Transverse colon (tissue), 4 donors: ENCODE data around the gene ADGRE2. TPM values are rescaled to one million over a fixed set of nuclear protein-coding genes. Genes with fewer than 3 reads are reported as not detected.
"Not testable (repeated sequence)": the region's sequence is repeated elsewhere in the genome, so short reads cannot be mapped to it uniquely, and the experiment has no call there.

Experiments
- DNase-seq: peaks from one replicate; pipeline ENCODE4 v3.0.0-alpha.2; 2019
- H3K27ac ChIP-seq, 4 donors: fragments of 200-600 bp; sonication (generic); 2 replicates each; pipeline ENCODE4 v1.5.1; 2016 to 2018; ENCODE audit warnings: inconsistent platforms in 4 of 4
- H3K27me3 ChIP-seq: fragments of 200-600 bp; sonication (generic); 2 replicates; pipeline ENCODE4 v1.5.1; 2017; ENCODE audit warnings: inconsistent platforms
- H3K36me3 ChIP-seq, 4 donors: fragments of 200-600 bp; sonication (generic); 2 replicates each; pipeline ENCODE4 v1.5.1; 2017 to 2019; ENCODE audit warnings: inconsistent platforms in 4 of 4
- H3K4me1 ChIP-seq, 4 donors: fragments of 200-600 bp; sonication (generic); 2 replicates each; pipeline ENCODE4 v1.5.1; 2017 to 2020; ENCODE audit warnings: inconsistent platforms in 4 of 4
- H3K4me3 ChIP-seq, 4 donors: fragments of 200-600 bp; sonication (generic); 1 replicate in 1 of 4; 2 replicates in 3 of 4; pipeline versions ENCODE4 v1.5.1 to v1.6.1; 2017 to 2019; ENCODE audit warnings: inconsistent platforms in 4 of 4
- H3K9me3 ChIP-seq, 2 donors: fragments of 200-600 bp; sonication (generic); 2 replicates each; pipeline ENCODE4 v1.5.1; 2017 to 2019; ENCODE audit warnings: inconsistent platforms in 2 of 2
- CTCF ChIP-seq, 5 experiments: fragments of 200-600 bp in 3 of 5; fragments of 450-650 bp in 2 of 5; sonication (generic) in 3 of 5; IDR thresholded peaks; 1 replicate in 2 of 5; 2 replicates in 3 of 5; pipeline ENCODE4 v1.5.1; 2016 to 2017; ENCODE audit warnings: antibody characterized with exemption in 5 of 5, inconsistent platforms in 3 of 5, mild to moderate bottlenecking in 2 of 5, moderate library complexity in 1 of 5
- EP300 ChIP-seq: sonication (generic); formaldehyde crosslinking; IDR thresholded peaks from one replicate; pipeline ENCODE4 v1.6.1; 2017; ENCODE audit warnings: antibody characterized with exemption, low read depth
- POLR2A ChIP-seq: fragments of 450-650 bp; IDR thresholded peaks from one replicate; pipeline ENCODE4 v1.6.1; 2016; ENCODE audit warnings: antibody characterized with exemption, mild to moderate bottlenecking, moderate library complexity
- POLR2AphosphoS5 ChIP-seq, 3 donors: sonication (generic); formaldehyde crosslinking; IDR thresholded peaks; one replicate each; pipeline ENCODE4 v1.6.1; 2016; ENCODE audit warnings: antibody characterized with exemption in 3 of 3
- WGBS, 2 donors: methylation state at CpG; one replicate each; pipeline ENCODE4 v1.1.5; 2018; ENCODE audit warnings: low coverage in 1 of 2; 5-methylcytosine and 5-hydroxymethylcytosine counted together
- in situ Hi-C, 4 donors: fragments of 200-750 bp; cut with MboI; loops; one replicate each; pipeline versions ENCODE4 v1.15.0 to v1.15.1; 2017; ENCODE audit warnings: low sequenced_read_pairs in 3 of 4, low pct_ligation_motif_present in 1 of 4, low pct_unique_long_range_greater_than_20kb in 1 of 4
- intact Hi-C: fragments of 100-400 bp; cut with DNase I; formaldehyde crosslinking; loops from one replicate; pipeline ENCODE4 v1.15.1; 2023; ENCODE audit warnings: low total_unique reads
- total RNA-seq, 4 donors: library from RNA; depleted of rRNA; stranded (reverse); fragments of >200 nt; gene quantifications; one replicate each; pipeline ENCODE4 v1.1.0, GENCODE V29; 2016

The ADGRE2 gene
- total RNA-seq, 4 donors from 2014 or later = 1.00 to 3.3 (median 1.8) TPM

- Histone ChIP-seq H3K4me3 (peak overlapping the region in 3 of 4 donors; percentile 4 to 39 (median 24)), H3K27ac (peak overlapping the region; percentile 11 to 37 (median 28)), H3K4me1 (peaks cover 0 to 10% (median 5%) of the 10 kb centered on the region in 4 donors), H3K9me3 (no peaks in the 10 kb centered on the region), H3K36me3 (no peaks in the 10 kb centered on the region), H3K27me3 (peaks cover 35% of the 10 kb centered on the region)
- TF ChIP-seq EP300 (no peak), POLR2AphosphoS5 (IDR thresholded peaks at IDR 0.05) (no peak), CTCF (IDR thresholded peaks at IDR 0.05) (no peak), POLR2A (no peak)
- intact Hi-C loops (no loop called here), in situ Hi-C loops (no loop called here)
- peak; percentile 17 for DNase-seq
- WGBS, 2 donors = 0 to 10% methylated on average over 1 to 17 of the region's 22 CpGs
These were observed 2.3 kb downstream of the ADGRE2 start for GRCh38 chr19:14775869-14776586.

GRCh38 chr19:14775326-14775725, 3.0 kb downstream of the ADGRE2 start:
- peak overlapping the region in 2 of 4 donors; percentile 24 to 39 for H3K4me3 ChIP-seq
- peaks cover 0 to 10% (median 5%) of the 10 kb centered on the region in 4 donors for H3K4me1 ChIP-seq
- H3K9me3 ChIP-seq, H3K27ac ChIP-seq, in situ Hi-C loops, intact Hi-C loops, DNase-seq, H3K36me3 ChIP-seq: not testable (repeated sequence)
- 71 to 83% methylated on average over 1 to 8 of the region's 8 CpGs for WGBS, 2 donors
- peaks cover 35% of the 10 kb centered on the region for H3K27me3 ChIP-seq

- TF ChIP-seq CTCF (IDR thresholded peaks at IDR 0.05) (no peak), POLR2A (no peak), POLR2AphosphoS5 (IDR thresholded peaks at IDR 0.05) (no peak), EP300 (no peak)
- Histone ChIP-seq H3K27me3 (peaks cover 35% of the 10 kb centered on the region), H3K4me3 (no peak overlapping the region), H3K4me1 (peaks cover 0 to 10% (median 5%) of the 10 kb centered on the region in 4 donors), H3K9me3 (no peaks in the 10 kb centered on the region), H3K27ac (no peak overlapping the region), H3K36me3 (no peaks in the 10 kb centered on the region)
- 78 to 100% methylated on average over 1 to 10 of the region's 10 CpGs for WGBS, 2 donors
- DNase-seq = no peak
- in situ Hi-C loops (no loop called here), intact Hi-C loops (no loop called here)
These were observed 4.0 kb downstream of the ADGRE2 start for GRCh38 chr19:14774373-14774772.

GRCh38 chr19:14773722-14774121, 4.6 kb downstream of the ADGRE2 start:
- intact Hi-C loops, H3K36me3 ChIP-seq, in situ Hi-C loops, H3K27ac ChIP-seq, H3K9me3 ChIP-seq, H3K4me3 ChIP-seq, DNase-seq: not testable (repeated sequence)
- H3K4me1 ChIP-seq = peaks cover 0 to 10% (median 5%) of the 10 kb centered on the region in 4 donors
- H3K27me3 ChIP-seq = peaks cover 35% of the 10 kb centered on the region
- WGBS, 2 donors = 85% methylated on average over 9 of the region's 9 CpGs; no CpG with 5 or more reads in 1 of the 2 donors

GRCh38 chr19:14772995-14773394, 5.4 kb downstream of the ADGRE2 start:
- WGBS, 2 donors = 82 to 94% methylated on average over 2 to 7 of the region's 7 CpGs

More at GRCh38 chr19:14772995-14773394, 5.4 kb downstream of the ADGRE2 start:
- intact Hi-C loops = no loop called here
- Histone ChIP-seq H3K27me3 (peaks cover 35% of the 10 kb centered on the region), H3K4me3 (no peak overlapping the region), H3K27ac (no peak overlapping the region), H3K36me3 (no peaks in the 10 kb centered on the region), H3K9me3 (no peaks in the 10 kb centered on the region), H3K4me1 (peaks cover 0 to 10% (median 5%) of the 10 kb centered on the region in 4 donors)
- in situ Hi-C loops = no loop called here
- DNase-seq = no peak
- TF ChIP-seq EP300 (no peak), POLR2A (no peak), POLR2AphosphoS5 (IDR thresholded peaks at IDR 0.05) (no peak), CTCF (IDR thresholded peaks at IDR 0.05) (no peak)
